Ammon's horn (tissue), 1 donor: ENCODE data around the gene MBD3L4.
A peak's percentile ranks its signal among the peaks of the same experiment; 100 is the strongest.
"Not testable (repeated sequence)": the region's sequence is repeated elsewhere in the genome, so short reads cannot be mapped to it uniquely, and the experiment has no call there.

Experiments
- DNase-seq: peaks from one replicate; pipeline ENCODE4 v3.0.0-alpha.2; 2016; ENCODE audit warnings: low spot score

MBD3L4 gene

DNA sequence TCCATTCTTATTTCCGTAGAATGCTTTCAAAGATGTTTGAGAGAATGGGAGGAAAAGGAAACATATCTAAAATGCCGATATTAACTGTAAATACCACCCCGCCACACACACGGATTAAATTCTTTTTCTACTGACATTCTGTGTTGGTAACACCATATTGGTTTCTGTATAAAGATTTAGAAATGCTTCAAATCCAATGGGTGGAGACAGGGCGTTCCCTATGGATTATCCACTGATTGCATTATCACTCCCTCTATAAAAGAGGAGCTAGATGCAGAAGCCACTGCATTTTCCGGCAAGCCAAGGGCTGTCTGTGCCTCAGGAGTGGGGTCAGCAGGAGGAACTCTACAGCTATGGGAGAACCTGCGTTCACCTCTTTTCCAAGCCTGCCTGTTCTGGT lies 9.0 kb upstream of the MBD3L4 start, which contains the start of gene MBD3L2:
Gene MBD3L2 (plus strand): TSS at position 301 of the 400 bp plus-strand sequence. CDS start 53 bp downstream, at position 354.
- not testable (repeated sequence) for DNase-seq

DNA sequence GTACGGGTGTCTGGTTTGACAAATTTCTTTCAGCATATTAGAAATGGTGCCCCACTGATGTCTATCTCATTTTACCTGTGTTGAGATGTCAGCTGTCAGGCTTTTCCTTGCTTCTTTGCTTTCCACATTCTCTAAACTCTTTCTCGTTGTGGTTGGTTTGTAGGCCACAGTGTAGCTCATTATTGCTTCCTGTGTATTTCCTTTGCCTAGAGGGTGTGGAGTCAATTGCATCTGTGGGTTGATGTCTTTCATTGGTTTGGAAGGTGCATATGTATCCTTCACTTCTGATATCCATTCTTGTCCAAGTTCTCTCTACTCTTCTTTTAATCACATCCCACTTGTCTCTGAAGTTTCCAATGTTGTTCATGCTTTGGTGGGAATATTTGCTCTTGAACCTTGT lies 1.6 kb upstream of the MBD3L4 start:
- DNase-seq, result not testable (repeated sequence)

DNA sequence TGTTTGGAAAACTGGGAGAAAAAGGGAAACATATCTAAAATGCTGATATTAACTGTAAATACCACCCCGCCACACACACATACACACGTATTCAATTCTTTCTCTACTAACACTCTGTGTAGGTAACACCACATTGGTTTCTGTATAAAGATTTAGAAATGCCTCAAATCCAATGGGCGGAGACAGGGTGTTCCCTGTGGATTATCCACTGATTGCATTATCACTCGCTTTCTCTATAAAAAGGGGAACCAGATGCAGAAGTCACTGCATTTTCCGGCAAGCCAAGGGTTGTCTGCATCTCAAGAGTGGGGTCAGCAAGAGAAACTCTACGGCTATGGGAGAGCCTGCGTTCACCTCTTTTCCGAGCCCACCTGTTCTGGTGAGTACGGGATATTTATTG lies 9.7 kb downstream of the MBD3L4 start, which contains the start of gene MBD3L5:
Gene MBD3L5 (plus strand): TSS at position 301 of the 400 bp plus-strand sequence. CDS start 34 bp downstream, at position 335.
- DNase-seq, result not testable (repeated sequence)

DNA sequence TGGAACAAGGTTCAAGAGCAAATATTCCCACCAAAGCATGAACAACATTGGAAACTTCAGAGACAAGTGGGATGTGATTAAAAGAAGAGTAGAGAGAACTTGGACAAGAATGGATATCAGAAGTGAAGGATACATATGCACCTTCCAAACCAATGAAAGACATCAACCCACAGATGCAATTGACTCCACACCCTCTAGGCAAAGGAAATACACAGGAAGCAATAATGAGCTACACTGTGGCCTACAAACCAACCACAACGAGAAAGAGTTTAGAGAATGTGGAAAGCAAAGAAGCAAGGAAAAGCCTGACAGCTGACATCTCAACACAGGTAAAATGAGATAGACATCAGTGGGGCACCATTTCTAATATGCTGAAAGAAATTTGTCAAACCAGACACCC lies 11.2 kb downstream of the MBD3L4 start:
- not testable (repeated sequence) for DNase-seq

DNA sequence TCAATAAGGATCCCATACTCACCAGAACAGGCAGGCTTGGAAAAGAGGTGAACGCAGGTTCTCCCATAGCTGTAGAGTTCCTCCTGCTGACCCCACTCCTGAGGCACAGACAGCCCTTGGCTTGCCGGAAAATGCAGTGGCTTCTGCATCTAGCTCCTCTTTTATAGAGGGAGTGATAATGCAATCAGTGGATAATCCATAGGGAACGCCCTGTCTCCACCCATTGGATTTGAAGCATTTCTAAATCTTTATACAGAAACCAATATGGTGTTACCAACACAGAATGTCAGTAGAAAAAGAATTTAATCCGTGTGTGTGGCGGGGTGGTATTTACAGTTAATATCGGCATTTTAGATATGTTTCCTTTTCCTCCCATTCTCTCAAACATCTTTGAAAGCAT lies 18.6 kb downstream of the MBD3L4 start, which contains the start of gene MBD3L2B:
Gene MBD3L2B (minus strand): TSS at position 101 of the 400 bp plus-strand sequence. CDS start 34 bp downstream, at position 67.
- not testable (repeated sequence) for DNase-seq

DNA sequence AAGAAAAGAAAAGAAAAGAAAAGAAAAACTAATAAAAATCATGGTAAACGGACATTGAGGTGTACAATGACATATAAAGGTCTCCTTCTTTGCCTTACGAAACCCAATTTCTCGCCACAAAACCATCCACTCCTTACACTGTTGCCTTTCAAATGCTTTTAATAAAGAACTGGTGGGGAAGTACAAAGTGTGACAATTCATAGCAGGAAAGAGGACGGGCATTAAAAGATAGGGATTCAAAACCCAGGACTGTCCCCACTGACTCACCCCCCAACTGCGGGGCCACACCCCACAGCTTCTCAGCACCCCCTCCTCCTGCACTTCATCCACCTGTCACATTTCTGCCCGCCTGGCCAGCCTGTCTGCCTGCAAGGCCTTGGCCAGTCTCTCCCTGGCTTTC lies 21.2 kb downstream of the MBD3L4 start:
- no peak for DNase-seq

DNA sequence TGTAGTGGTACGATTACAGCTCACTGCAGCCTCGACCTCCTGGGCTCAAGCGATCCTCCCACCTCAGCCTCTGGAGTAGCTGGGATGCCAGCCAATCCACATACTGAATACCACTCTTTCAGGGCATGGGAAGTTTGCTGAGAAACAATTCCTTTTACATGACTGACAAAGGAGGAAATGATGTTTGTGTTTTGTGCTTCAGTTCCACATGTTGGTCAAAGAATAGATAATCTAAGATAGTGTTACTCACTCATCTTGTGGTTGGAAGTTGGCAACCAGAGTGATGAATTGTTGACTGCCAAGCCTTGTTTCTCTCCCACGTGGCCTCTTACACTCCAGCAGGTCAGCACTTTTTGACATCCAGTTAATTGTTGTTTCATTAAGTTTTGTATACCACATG lies 26.3 kb downstream of the MBD3L4 start:
- peak; percentile 70 for DNase-seq

DNA sequence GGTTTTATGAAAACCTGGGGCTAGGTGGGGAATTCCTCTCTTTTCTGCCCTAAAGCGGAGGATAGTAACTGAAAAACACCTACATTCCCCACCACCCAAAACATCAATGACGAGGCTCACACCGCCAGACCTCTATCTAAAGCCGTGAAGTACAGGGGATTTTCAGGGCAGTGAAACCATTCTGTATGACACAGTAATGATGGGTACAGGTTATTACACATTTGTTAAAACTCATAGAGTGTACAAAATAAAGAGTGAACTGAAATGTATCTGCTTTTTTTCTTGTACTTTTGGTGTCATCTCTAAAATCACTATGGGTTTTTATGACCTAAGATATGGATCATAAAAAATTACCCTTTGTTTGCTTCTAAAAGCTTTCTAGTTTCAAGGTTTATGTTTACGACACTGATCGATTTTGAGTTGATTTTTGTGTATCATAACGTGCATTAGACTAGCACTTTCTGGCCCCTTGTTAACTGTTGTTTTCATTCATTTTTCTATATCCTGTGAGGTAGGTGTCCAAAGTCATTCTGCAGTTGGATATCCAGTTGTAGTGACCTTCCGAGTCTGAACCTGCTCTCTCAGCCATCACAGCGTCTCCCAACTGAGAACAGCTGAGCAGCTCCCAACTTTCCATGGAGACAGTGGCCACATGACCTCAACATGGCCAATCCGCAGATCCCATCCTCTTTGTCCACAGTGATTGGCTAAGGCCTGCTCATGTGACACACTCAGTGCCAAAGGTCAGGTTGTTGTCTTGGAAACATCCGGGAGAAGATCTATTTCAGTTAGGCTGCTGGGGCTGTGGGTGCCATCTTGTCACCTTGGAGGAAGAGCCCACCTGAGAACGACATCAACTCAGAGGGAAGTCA lies 29.0 kb downstream of the MBD3L4 start:
- no peak for DNase-seq

DNA sequence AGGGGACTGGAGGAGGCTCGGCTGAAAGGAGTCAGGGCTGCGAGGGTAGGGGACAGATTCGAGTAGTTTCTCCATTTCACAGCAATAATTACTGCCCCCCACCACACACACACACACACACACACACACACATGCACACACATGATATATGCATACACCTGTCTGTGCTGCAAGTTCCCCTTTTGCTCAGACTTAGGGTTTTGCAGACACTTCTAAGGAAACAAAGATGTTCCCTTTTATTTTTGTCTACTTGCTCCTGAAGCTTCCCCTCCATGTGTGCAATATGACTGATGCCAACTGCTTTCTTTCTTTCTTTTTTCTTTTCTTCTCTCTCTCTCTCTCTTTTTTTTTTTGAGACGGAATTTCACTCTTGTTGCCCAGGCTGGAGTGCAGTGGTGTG lies 32.1 kb downstream of the MBD3L4 start:
- DNase-seq, result no peak

DNA sequence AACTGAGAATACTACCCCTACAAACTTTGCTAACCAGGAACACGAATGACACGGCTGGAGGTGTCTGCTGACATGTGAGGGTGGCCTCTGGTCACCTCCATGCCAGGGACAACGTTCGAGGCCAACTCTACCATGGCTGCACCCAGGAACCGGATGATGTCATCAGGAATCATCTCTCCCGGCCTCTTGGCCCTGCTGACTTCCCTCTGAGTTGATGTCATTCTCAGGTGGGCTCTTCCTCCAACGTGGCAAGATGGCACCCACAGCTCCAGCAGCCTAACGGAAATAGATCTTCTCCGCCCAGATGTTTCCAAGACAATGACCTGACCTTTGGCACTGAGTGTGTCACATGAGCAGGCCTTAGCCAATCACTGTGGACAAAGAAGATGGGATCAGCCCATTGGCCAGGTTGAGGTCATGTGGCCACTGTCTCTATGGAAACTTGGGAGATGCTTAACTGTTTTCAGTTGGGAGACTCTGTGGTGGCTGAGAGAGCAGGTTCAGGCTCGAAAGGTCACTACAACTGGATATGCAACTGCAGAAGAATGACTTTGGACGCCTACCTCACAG lies 33.8 kb downstream of the MBD3L4 start:
- no peak for DNase-seq

DNA sequence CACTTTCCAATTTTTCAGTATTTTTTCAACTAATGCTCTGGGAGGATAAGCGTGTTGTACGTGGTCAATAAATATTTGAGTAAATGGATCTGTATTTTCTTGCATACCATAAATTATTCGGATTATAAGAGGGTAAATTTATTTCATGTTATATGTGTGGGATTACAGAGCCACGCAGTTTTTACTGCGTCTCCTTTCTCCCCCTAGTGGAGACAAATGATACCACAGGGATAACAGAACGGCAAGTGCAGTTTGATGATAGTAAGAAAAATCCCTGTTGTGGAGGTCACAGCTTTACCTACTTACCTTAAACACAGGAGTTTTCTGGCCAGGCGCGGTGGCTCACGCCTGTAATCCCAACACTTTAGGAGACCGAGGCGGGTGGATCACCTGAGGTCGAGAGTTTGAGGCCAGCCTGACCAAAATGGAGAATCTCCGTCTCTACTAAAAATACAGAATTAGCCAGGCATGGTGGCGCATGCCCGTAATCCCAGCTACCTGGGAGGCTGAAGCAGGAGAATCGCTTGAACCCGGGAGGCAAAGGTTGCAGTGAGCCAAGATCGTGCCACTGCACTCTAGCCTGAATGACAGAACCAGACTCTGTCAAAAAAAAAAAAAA lies 35.6 kb downstream of the MBD3L4 start:
- DNase-seq, result no peak

DNA sequence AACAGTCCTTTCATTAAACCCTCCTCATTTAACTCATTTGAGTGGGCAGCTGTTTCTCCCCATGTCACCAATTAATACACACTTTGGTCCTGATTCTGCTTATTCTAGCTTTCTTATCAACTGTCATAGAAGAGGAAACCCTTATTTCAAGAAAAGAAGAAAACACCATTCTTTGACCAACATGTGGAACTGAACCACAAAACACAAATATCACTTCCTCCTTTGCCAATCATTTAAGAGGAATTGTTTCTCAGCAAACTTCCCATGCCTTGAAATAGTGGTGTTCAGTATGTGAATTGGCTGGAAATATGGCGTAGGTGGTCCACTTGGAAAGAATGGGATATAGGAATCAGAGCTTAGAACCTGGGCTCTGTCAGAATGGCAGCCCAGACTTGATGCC lies 39.2 kb downstream of the MBD3L4 start:
- no peak for DNase-seq

DNA sequence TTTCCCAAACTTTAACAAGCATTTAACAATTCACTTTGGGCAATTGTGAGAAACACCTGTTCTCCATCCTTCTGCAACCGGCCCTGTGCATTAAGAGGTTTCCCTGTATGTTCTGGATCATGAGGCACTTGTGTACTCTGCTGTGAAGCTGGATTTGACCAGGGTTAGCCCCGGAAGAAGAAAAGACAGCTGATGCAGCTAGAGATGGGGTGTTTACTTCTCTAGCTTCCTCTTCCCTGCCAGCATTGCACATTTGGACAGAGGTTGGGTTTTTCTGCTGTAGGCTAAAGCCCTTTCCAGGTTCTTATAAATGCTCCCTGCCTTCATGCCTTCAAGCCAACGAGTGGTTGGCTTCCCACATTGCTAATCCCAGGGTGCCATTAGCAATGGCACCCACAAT lies 39.6 kb downstream of the MBD3L4 start:
- peak; percentile 34 for DNase-seq

DNA sequence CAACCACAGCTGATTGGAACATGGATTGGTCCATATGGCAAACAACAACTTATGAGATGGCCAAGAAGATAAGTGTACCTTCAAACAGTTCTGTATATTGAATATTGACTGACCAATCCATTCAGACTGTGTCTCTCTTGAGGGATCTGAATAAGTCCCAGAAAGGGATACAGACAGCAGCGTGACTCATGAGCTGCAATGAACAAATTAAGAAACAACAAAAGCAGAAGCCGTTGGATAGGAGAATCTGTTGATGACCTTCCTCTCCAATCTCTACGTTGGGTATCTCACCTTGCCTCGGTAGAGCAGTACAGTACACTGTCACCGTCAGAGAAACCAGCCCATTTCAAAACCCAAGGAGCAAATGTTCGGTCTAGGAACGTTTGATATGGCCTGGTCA lies 40.0 kb downstream of the MBD3L4 start:
- DNase-seq, result no peak

DNA sequence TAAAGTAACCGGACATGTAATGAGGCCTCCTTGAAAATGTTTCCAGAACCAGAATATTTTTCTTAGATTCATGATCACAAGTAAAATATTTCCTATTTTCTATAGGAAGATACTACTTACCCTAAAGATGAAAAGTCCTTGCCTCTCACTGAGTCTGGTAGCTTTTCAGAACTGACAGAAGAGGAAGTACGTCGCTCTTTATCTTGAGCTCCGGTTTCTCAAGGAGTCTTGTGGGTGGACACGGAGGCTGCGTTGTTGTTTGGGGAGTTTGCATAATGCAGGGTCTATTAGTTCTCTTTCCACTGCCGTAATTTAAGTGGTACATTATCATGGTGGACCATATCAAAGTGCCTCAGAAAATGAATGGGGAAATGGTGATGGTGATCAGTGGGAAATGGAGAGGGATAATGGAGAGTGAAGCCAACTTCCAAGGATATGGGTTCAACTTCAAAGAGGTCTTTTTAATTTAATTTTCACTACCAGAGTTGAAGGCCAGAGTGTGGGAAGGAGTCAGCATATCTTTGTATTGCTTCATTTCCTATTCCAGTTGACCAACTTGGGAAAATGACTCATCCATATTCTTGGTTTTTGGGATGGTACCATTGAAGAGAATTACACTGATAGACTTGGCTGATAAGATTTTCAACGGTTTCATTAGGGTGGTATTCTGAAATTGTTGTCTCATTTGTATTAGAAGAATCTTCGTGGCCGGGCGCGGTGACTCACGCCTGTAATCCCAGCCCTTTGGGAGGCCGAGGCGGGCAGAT lies 42.1 kb downstream of the MBD3L4 start:
- DNase-seq, result peak; percentile 23

DNA sequence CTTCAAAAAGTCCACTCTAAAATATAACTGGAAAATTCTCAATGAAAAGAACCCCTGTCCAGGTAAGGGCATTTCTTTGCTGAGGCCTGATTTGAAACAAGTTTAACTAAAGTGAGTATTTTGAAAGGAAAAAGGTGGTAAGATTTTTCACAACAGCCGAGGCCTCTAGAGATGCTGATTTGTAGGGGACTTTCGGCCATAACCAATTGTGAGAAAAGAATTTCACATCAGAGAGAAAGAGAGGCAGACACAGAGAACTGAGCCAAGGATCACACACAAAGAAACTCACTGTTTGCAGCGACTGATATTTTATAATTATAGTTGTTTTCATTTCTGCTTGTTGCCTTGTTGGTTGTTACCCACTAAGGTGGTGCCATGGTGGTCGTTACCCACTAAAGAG lies 43.2 kb downstream of the MBD3L4 start:
- DNase-seq, result no peak

DNA sequence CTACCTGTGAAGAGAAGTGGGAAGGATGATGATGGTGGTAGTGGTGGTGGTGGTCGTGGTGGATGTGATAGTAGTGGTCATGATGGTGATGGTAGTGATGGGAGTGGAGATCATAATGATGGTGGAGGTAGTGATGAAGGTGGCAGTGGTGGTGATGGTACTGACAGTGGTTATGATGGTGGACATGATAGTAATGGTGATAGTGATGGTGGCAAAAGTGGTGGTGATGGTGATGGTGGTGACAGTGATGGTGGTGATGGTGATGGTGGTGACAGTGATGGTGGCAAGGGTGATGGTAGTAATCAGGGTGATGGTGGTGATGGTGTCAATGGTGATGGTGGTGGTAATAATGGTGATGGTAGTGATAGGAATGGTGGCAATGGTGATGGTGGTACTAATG lies 44.9 kb downstream of the MBD3L4 start:
- DNase-seq, result no peak

DNA sequence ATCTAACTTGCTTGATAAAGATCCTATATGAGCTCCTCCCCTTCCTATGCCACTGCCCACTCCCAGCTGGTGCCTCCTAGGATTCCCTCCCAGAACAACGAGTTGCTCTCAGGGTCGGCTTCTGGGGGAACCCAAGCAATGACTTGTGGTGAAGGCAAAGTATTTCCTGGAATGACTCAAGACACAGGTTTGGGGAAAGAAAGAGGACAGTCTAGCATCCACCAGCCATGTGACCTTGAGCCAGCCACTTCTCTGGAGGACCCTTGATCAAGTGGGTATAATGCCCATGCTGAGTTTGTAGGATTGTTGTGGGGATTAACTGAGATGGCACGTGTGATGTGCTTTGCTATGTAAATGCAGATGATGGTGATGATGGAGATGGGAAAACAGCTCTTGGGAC lies 51.7 kb downstream of the MBD3L4 start:
- DNase-seq, result no peak

DNA sequence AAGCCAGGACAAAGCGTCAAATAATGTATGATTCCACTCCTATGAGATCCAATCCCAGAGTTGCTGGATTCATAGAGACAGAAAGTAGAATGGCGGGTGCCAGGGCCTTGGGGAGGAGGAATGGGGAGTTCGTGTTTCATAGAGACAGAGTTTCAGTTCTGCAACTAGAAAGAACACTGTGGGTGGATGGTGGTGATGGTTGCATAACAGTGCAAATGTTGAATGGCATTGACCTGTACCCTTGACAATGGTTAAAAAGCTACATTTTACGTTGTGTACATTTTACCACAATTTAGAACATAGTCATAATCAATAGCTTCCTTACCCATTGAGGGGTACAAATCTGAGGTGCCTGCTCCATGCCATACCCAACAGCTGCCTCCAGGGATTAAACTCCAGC lies 52.1 kb downstream of the MBD3L4 start:
- peak; percentile 48 for DNase-seq
